WTC11 (cell line): ENCODE data around the gene ZNF775. TPM values are rescaled to one million over a fixed set of nuclear protein-coding genes. Genes with fewer than 3 reads are reported as not detected.
A peak's percentile ranks its signal among the peaks of the same experiment; 100 is the strongest.

ENCODE experiments used
- ATF1 ChIP-seq: sonication (generic); formaldehyde crosslinking; IDR thresholded peaks from 2 replicates; pipeline ENCODE4 v1.8.1; 2023; ENCODE audit warnings: mild to moderate bottlenecking, moderate library complexity, missing genetic modification reagents
- CBFB ChIP-seq: sonication (generic); formaldehyde crosslinking; IDR thresholded peaks from 2 replicates; pipeline ENCODE4 v1.8.1; 2022; ENCODE audit warnings: mild to moderate bottlenecking, low read depth, missing genetic modification reagents
- CREB1 ChIP-seq: sonication (generic); formaldehyde crosslinking; IDR thresholded peaks from 2 replicates; pipeline ENCODE4 v1.8.0; 2023; ENCODE audit warnings: mild to moderate bottlenecking, missing genetic modification reagents
- ELF4 ChIP-seq: sonication (generic); formaldehyde crosslinking; IDR thresholded peaks from 2 replicates; pipeline ENCODE4 v1.8.1; 2022; ENCODE audit warnings: low read depth, mild to moderate bottlenecking, moderate library complexity, missing genetic modification reagents
- ETV6 ChIP-seq: sonication (generic); formaldehyde crosslinking; IDR thresholded peaks from 2 replicates; pipeline ENCODE4 v1.8.1; 2022; ENCODE audit warnings: mild to moderate bottlenecking, missing genetic modification reagents
- FOXJ3 ChIP-seq: sonication (generic); formaldehyde crosslinking; IDR thresholded peaks from 2 replicates; pipeline ENCODE4 v1.9.0; 2021; ENCODE audit warnings: missing genetic modification reagents, mild to moderate bottlenecking, borderline replicate concordance
- FOXP1 ChIP-seq: sonication (generic); formaldehyde crosslinking; IDR thresholded peaks from 2 replicates; pipeline ENCODE4 v1.8.0; 2022; ENCODE audit warnings: missing genetic modification reagents, mild to moderate bottlenecking, moderate library complexity, borderline replicate concordance
- GABPB1 ChIP-seq: sonication (generic); formaldehyde crosslinking; IDR thresholded peaks from 2 replicates; pipeline ENCODE4 v1.8.1; 2023; ENCODE audit warnings: mild to moderate bottlenecking, missing genetic modification reagents
- GTF2I ChIP-seq: fragments of 250-450 bp; sonication (Bioruptor Pico); conservative IDR thresholded peaks from 2 replicates; pipeline ENCODE4 v1.4.0; 2021; ENCODE audit warnings: mild to moderate bottlenecking
- JUN ChIP-seq: sonication (generic); formaldehyde crosslinking; IDR thresholded peaks from 2 replicates; pipeline ENCODE4 v1.8.0; 2023; ENCODE audit warnings: mild to moderate bottlenecking, missing genetic modification reagents
- MXD4 ChIP-seq: fragments of 250-450 bp; sonication (Bioruptor Pico); IDR thresholded peaks from 2 replicates; pipeline ENCODE4 v1.8.0; 2021; ENCODE audit warnings: mild to moderate bottlenecking, moderate library complexity, borderline replicate concordance
- MYBL2 ChIP-seq: sonication (generic); formaldehyde crosslinking; IDR thresholded peaks from 2 replicates; pipeline ENCODE4 v1.8.1; 2023; ENCODE audit warnings: mild to moderate bottlenecking, moderate library complexity, missing genetic modification reagents
- NFE2L1 ChIP-seq: sonication (generic); formaldehyde crosslinking; IDR thresholded peaks from 2 replicates; pipeline ENCODE4 v1.8.1; 2023; ENCODE audit warnings: missing genetic modification reagents
- NR1H2 ChIP-seq: sonication (generic); formaldehyde crosslinking; IDR thresholded peaks from 2 replicates; pipeline ENCODE4 v1.9.0; 2021; ENCODE audit warnings: mild to moderate bottlenecking, moderate library complexity, missing genetic modification reagents
- NR2C2 ChIP-seq: sonication (generic); formaldehyde crosslinking; IDR thresholded peaks from 2 replicates; pipeline ENCODE4 v1.8.0; 2022; ENCODE audit warnings: mild to moderate bottlenecking, missing genetic modification reagents
- OVOL2 ChIP-seq: fragments of 250-450 bp; sonication (Bioruptor Pico); IDR thresholded peaks from 2 replicates; pipeline ENCODE4 v1.9.0; 2021; ENCODE audit warnings: mild to moderate bottlenecking, borderline replicate concordance
- PRRX2 ChIP-seq: fragments of 250-450 bp; sonication (Bioruptor Pico); IDR thresholded peaks from 2 replicates; pipeline ENCODE4 v1.8.0; 2021; ENCODE audit warnings: mild to moderate bottlenecking
- RELA ChIP-seq: sonication (generic); formaldehyde crosslinking; IDR thresholded peaks from 2 replicates; pipeline ENCODE4 v1.8.1; 2022; ENCODE audit warnings: missing genetic modification reagents, mild to moderate bottlenecking, borderline replicate concordance
- SMAD4 ChIP-seq: sonication (generic); formaldehyde crosslinking; IDR thresholded peaks from 2 replicates; pipeline ENCODE4 v1.8.0; 2022; ENCODE audit warnings: mild to moderate bottlenecking, missing genetic modification reagents
- ZNF232 ChIP-seq: sonication (generic); formaldehyde crosslinking; IDR thresholded peaks from 2 replicates; pipeline ENCODE4 v1.8.0; 2022; ENCODE audit warnings: mild to moderate bottlenecking, missing genetic modification reagents
- ZNF263 ChIP-seq: sonication (generic); formaldehyde crosslinking; IDR thresholded peaks from 2 replicates; pipeline ENCODE4 v1.8.1; 2022; ENCODE audit warnings: low read depth, mild to moderate bottlenecking, moderate library complexity, missing genetic modification reagents
- ZNF317 ChIP-seq: sonication (generic); formaldehyde crosslinking; IDR thresholded peaks from 2 replicates; pipeline ENCODE4 v1.8.1; 2023; ENCODE audit warnings: low read depth, mild to moderate bottlenecking, moderate library complexity, missing genetic modification reagents, borderline replicate concordance
- ZNF671 ChIP-seq: fragments of 250-450 bp; sonication (Bioruptor Pico); IDR thresholded peaks from 2 replicates; pipeline ENCODE4 v1.8.0; 2021; ENCODE audit warnings: mild to moderate bottlenecking
- total RNA-seq: library from RNA; stranded (reverse); gene quantifications from 3 replicates; pipeline ENCODE4 v1.2.3, GENCODE V29; 2021
- TF ChIP-seq, protein P1 (sequence below): sonication (generic); formaldehyde crosslinking; IDR thresholded peaks from 2 replicates; pipeline ENCODE4 v1.8.0; 2022; ENCODE audit warnings: mild to moderate bottlenecking, missing genetic modification reagents
- TF ChIP-seq, protein P2 (sequence below): sonication (generic); formaldehyde crosslinking; IDR thresholded peaks from 2 replicates; pipeline ENCODE4 v1.8.0; 2022; ENCODE audit warnings: mild to moderate bottlenecking, missing genetic modification reagents
- TF ChIP-seq, protein P3 (sequence below): sonication (generic); formaldehyde crosslinking; IDR thresholded peaks from 2 replicates; pipeline ENCODE4 v1.8.0; 2022; ENCODE audit warnings: missing genetic modification reagents
- TF ChIP-seq, protein P4 (sequence below): fragments of 250-450 bp; sonication (Bioruptor Pico); IDR thresholded peaks from 2 replicates; pipeline ENCODE4 v1.8.0; 2021; ENCODE audit warnings: mild to moderate bottlenecking
- TF ChIP-seq, protein P5 (sequence below): sonication (generic); formaldehyde crosslinking; IDR thresholded peaks from 2 replicates; pipeline ENCODE4 v1.8.1; 2022; ENCODE audit warnings: mild to moderate bottlenecking, moderate library complexity, missing genetic modification reagents
- TF ChIP-seq, protein P6 (sequence below): sonication (generic); formaldehyde crosslinking; IDR thresholded peaks from 2 replicates; pipeline ENCODE4 v1.8.1; 2023; ENCODE audit warnings: mild to moderate bottlenecking, missing genetic modification reagents
- TF ChIP-seq, protein P7 (sequence below): sonication (generic); formaldehyde crosslinking; conservative IDR thresholded peaks from 2 replicates; pipeline ENCODE4 v1.8.1; 2022; ENCODE audit warnings: mild to moderate bottlenecking, missing genetic modification reagents
- TF ChIP-seq, protein P8 (sequence below): fragments of 250-450 bp; sonication (Bioruptor Pico); IDR thresholded peaks from 2 replicates; pipeline ENCODE4 v1.9.0; 2021; ENCODE audit warnings: mild to moderate bottlenecking

The ZNF775 gene
- total RNA-seq, 1 experiment from 2014 or later, result 25.4 TPM

DNA sequence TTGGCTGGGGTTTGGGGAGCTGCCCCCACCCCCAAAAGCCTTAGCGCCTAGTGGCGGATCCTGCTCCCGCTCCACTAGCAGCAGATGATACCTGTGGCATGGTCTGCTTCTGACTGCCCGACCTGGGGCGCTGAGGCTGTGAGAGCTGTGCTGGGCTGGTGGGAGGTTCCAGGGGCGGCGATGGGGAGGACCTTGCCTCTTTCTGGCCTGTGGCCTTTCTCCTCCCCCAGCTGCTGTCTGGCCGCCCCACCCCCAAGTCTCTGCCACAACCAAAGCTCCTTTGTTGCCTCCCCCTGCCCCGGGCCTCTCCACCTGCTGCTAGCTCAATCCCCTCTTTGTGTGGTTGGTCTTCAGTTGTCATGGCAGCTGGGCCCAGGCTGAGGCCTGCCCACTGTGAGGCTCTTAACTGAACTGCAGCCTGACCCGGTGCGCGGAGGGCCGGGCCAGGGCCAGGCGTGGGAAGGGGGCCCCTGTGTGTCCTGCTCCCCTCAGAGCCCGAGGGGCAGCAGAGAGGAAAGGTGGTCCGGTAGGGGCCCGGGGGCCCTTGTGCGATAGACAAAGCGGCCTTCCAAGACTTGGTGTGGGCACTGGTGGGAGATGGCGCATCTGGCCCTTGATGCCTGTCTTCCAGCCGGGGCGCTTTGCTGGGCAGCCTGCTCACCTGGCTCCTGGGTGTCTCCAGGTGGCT is 4.7 kb downstream of the ZNF775 start (continued):
- no peak for TF ChIP-seq ZNF671 (CRISPR knock-in tag)
- no peak for TF ChIP-seq ZNF317 (CRISPR knock-in tag)
- TF ChIP-seq FOXP1, result peak; percentile 75; the same call in 1 of the 2 replicates
- TF ChIP-seq NR2C2 (CRISPR knock-in tag), result no peak
- TF ChIP-seq, protein P1, sequence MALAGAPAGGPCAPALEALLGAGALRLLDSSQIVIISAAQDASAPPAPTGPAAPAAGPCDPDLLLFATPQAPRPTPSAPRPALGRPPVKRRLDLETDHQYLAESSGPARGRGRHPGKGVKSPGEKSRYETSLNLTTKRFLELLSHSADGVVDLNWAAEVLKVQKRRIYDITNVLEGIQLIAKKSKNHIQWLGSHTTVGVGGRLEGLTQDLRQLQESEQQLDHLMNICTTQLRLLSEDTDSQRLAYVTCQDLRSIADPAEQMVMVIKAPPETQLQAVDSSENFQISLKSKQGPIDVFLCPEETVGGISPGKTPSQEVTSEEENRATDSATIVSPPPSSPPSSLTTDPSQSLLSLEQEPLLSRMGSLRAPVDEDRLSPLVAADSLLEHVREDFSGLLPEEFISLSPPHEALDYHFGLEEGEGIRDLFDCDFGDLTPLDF (CRISPR knock-in tag), result no peak
- TF ChIP-seq MYBL2 (CRISPR knock-in tag), result no peak
- TF ChIP-seq, protein P2, sequence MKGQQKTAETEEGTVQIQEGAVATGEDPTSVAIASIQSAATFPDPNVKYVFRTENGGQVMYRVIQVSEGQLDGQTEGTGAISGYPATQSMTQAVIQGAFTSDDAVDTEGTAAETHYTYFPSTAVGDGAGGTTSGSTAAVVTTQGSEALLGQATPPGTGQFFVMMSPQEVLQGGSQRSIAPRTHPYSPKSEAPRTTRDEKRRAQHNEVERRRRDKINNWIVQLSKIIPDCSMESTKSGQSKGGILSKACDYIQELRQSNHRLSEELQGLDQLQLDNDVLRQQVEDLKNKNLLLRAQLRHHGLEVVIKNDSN (CRISPR knock-in tag), result no peak
- no peak for TF ChIP-seq NR1H2 (CRISPR knock-in tag)
- TF ChIP-seq, protein P3, sequence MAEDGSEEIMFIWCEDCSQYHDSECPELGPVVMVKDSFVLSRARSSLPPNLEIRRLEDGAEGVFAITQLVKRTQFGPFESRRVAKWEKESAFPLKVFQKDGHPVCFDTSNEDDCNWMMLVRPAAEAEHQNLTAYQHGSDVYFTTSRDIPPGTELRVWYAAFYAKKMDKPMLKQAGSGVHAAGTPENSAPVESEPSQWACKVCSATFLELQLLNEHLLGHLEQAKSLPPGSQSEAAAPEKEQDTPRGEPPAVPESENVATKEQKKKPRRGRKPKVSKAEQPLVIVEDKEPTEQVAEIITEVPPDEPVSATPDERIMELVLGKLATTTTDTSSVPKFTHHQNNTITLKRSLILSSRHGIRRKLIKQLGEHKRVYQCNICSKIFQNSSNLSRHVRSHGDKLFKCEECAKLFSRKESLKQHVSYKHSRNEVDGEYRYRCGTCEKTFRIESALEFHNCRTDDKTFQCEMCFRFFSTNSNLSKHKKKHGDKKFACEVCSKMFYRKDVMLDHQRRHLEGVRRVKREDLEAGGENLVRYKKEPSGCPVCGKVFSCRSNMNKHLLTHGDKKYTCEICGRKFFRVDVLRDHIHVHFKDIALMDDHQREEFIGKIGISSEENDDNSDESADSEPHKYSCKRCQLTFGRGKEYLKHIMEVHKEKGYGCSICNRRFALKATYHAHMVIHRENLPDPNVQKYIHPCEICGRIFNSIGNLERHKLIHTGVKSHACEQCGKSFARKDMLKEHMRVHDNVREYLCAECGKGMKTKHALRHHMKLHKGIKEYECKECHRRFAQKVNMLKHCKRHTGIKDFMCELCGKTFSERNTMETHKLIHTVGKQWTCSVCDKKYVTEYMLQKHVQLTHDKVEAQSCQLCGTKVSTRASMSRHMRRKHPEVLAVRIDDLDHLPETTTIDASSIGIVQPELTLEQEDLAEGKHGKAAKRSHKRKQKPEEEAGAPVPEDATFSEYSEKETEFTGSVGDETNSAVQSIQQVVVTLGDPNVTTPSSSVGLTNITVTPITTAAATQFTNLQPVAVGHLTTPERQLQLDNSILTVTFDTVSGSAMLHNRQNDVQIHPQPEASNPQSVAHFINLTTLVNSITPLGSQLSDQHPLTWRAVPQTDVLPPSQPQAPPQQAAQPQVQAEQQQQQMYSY (CRISPR knock-in tag), result no peak
- no peak for TF ChIP-seq ATF1 (CRISPR knock-in tag)
- no peak for TF ChIP-seq ZNF232 (CRISPR knock-in tag)
- no peak for TF ChIP-seq ZNF263 (CRISPR knock-in tag)
- TF ChIP-seq, protein P4, sequence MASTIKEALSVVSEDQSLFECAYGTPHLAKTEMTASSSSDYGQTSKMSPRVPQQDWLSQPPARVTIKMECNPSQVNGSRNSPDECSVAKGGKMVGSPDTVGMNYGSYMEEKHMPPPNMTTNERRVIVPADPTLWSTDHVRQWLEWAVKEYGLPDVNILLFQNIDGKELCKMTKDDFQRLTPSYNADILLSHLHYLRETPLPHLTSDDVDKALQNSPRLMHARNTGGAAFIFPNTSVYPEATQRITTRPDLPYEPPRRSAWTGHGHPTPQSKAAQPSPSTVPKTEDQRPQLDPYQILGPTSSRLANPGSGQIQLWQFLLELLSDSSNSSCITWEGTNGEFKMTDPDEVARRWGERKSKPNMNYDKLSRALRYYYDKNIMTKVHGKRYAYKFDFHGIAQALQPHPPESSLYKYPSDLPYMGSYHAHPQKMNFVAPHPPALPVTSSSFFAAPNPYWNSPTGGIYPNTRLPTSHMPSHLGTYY (CRISPR knock-in tag), result no peak
- no peak for TF ChIP-seq FOXJ3 (CRISPR knock-in tag)
- no peak for TF ChIP-seq CREB1
- peak; percentile 94 for TF ChIP-seq CBFB
- TF ChIP-seq SMAD4 (CRISPR knock-in tag), result no peak
- TF ChIP-seq, protein P5, sequence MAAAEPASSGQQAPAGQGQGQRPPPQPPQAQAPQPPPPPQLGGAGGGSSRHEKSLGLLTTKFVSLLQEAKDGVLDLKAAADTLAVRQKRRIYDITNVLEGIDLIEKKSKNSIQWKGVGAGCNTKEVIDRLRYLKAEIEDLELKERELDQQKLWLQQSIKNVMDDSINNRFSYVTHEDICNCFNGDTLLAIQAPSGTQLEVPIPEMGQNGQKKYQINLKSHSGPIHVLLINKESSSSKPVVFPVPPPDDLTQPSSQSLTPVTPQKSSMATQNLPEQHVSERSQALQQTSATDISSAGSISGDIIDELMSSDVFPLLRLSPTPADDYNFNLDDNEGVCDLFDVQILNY (CRISPR knock-in tag), result no peak
- no peak for TF ChIP-seq MXD4 (CRISPR knock-in tag)
- TF ChIP-seq NFE2L1 (CRISPR knock-in tag), result no peak
- TF ChIP-seq, protein P6, sequence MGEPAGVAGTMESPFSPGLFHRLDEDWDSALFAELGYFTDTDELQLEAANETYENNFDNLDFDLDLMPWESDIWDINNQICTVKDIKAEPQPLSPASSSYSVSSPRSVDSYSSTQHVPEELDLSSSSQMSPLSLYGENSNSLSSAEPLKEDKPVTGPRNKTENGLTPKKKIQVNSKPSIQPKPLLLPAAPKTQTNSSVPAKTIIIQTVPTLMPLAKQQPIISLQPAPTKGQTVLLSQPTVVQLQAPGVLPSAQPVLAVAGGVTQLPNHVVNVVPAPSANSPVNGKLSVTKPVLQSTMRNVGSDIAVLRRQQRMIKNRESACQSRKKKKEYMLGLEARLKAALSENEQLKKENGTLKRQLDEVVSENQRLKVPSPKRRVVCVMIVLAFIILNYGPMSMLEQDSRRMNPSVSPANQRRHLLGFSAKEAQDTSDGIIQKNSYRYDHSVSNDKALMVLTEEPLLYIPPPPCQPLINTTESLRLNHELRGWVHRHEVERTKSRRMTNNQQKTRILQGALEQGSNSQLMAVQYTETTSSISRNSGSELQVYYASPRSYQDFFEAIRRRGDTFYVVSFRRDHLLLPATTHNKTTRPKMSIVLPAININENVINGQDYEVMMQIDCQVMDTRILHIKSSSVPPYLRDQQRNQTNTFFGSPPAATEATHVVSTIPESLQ (CRISPR knock-in tag), result no peak
- no peak for TF ChIP-seq JUN (CRISPR knock-in tag)
- TF ChIP-seq, protein P7, sequence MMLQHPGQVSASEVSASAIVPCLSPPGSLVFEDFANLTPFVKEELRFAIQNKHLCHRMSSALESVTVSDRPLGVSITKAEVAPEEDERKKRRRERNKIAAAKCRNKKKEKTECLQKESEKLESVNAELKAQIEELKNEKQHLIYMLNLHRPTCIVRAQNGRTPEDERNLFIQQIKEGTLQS, result no peak
- peak; percentile 81; the same call in 1 of the 2 replicates for TF ChIP-seq ETV6 (CRISPR knock-in tag)
- peak; percentile 52; the same call in 1 of the 2 replicates for TF ChIP-seq GABPB1 (CRISPR knock-in tag)
- no peak for TF ChIP-seq OVOL2 (CRISPR knock-in tag)
- TF ChIP-seq PRRX2 (CRISPR knock-in tag), result no peak
- TF ChIP-seq RELA, result no peak; the same call in 1 of the 2 replicates
- peak; percentile 67; the same call in 1 of the 2 replicates for TF ChIP-seq GTF2I (CRISPR knock-in tag)
- no peak for TF ChIP-seq ELF4 (CRISPR knock-in tag)
- TF ChIP-seq, protein P8, sequence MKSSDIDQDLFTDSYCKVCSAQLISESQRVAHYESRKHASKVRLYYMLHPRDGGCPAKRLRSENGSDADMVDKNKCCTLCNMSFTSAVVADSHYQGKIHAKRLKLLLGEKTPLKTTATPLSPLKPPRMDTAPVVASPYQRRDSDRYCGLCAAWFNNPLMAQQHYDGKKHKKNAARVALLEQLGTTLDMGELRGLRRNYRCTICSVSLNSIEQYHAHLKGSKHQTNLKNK (CRISPR knock-in tag), result no peak
